ENCODE data around the gene HTRA1.

- TF ChIP-seq POLR2A (IDR thresholded peaks at IDR 0.05) (no peak), CTCF (IDR thresholded peaks at IDR 0.05) (no peak)
These were observed 80.2 kb downstream of the HTRA1 start for GRCh38 chr10:122541541-122542002.

Data from lower leg skin (tissue), 3 donors.